H9 (cell line): ENCODE results near the gene COL23A1. TPM values are rescaled to one million over a fixed set of nuclear protein-coding genes. Genes with fewer than 3 reads are reported as not detected.

Experiments used
- DNase-seq: peaks from one replicate; pipeline ENCODE4 v3.0.0-alpha.2; 2017
- H2AFZ ChIP-seq: one replicate; pipeline ENCODE4 v1.6.1; 2013; ENCODE audit warnings: mild to moderate bottlenecking, low read length, control low read depth, moderate library complexity
- H2AK5ac ChIP-seq: 2 replicates; pipeline ENCODE4 v1.6.1; 2013; ENCODE audit warnings: low read length, control low read depth, mixed read lengths; ENCODE audit not compliant: insufficient read length
- H2BK120ac ChIP-seq: one replicate; pipeline ENCODE4 v1.6.1; 2013; ENCODE audit warnings: low read depth, mild to moderate bottlenecking, low read length, control low read depth, inconsistent platforms; ENCODE audit not compliant: poor library complexity, severe bottlenecking
- H2BK12ac ChIP-seq: 2 replicates; pipeline ENCODE4 v1.6.1; 2013; ENCODE audit warnings: low read length, control low read depth, mixed read lengths, low read depth; ENCODE audit not compliant: insufficient read length
- H2BK15ac ChIP-seq: 2 replicates; pipeline ENCODE4 v1.6.1; 2013; ENCODE audit warnings: low read depth, low read length, control low read depth
- H2BK20ac ChIP-seq: one replicate; pipeline ENCODE4 v1.6.1; 2013; ENCODE audit warnings: low read depth, mild to moderate bottlenecking, low read length, control low read depth, inconsistent platforms; ENCODE audit not compliant: poor library complexity, severe bottlenecking
- H2BK5ac ChIP-seq: 2 replicates; pipeline ENCODE4 v1.6.1; 2013; ENCODE audit warnings: low read length, control low read depth, mixed read lengths; ENCODE audit not compliant: insufficient read length
- H3K14ac ChIP-seq: 2 replicates; pipeline ENCODE4 v1.6.1; 2013; ENCODE audit warnings: low read length, control low read depth; ENCODE audit not compliant: insufficient read depth
- H3K18ac ChIP-seq: 2 replicates; pipeline ENCODE4 v1.6.1; 2013; ENCODE audit warnings: low read depth, mild to moderate bottlenecking, mixed read lengths, low read length, control low read depth; ENCODE audit not compliant: insufficient read length
- H3K23ac ChIP-seq: 2 replicates; pipeline ENCODE4 v1.6.1; 2013; ENCODE audit warnings: low read length, control low read depth, mixed read lengths, low read depth; ENCODE audit not compliant: insufficient read length
- H3K23me2 ChIP-seq: 2 replicates; pipeline ENCODE4 v1.6.1; 2013; ENCODE audit warnings: low read depth, mild to moderate bottlenecking, mixed read lengths, low read length, control low read depth; ENCODE audit not compliant: insufficient read length, poor library complexity, severe bottlenecking
- H3K27ac ChIP-seq: 2 replicates; pipeline ENCODE4 v1.5.1; 2013; ENCODE audit warnings: low read length, control low read depth, mixed read lengths, low read depth; ENCODE audit not compliant: insufficient read length
- H3K27me3 ChIP-seq: 2 replicates; pipeline ENCODE4 v1.6.1; 2013; ENCODE audit warnings: low read length, control low read depth, inconsistent platforms; ENCODE audit not compliant: insufficient read depth
- H3K4ac ChIP-seq: 2 replicates; pipeline ENCODE4 v1.6.1; 2013; ENCODE audit warnings: low read depth, mild to moderate bottlenecking, control low read depth, inconsistent platforms, low read length, moderate library complexity
- H3K4me1 ChIP-seq: 2 replicates; pipeline ENCODE4 v1.6.1; 2013; ENCODE audit warnings: low read length, control low read depth, inconsistent platforms; ENCODE audit not compliant: insufficient read depth
- H3K4me2 ChIP-seq: 2 replicates; pipeline ENCODE4 v1.6.1; 2013; ENCODE audit warnings: low read length, control low read depth, mixed read lengths; ENCODE audit not compliant: insufficient read length, insufficient read depth
- H3K56ac ChIP-seq: 2 replicates; pipeline ENCODE4 v1.6.1; 2013; ENCODE audit warnings: low read depth, mild to moderate bottlenecking, mixed read lengths, low read length, control low read depth; ENCODE audit not compliant: insufficient read length
- H3K79me1 ChIP-seq: 2 replicates; pipeline ENCODE4 v1.6.1; 2013; ENCODE audit warnings: low read depth, mild to moderate bottlenecking, moderate library complexity, low read length, control low read depth, inconsistent platforms; ENCODE audit not compliant: insufficient read depth, poor library complexity, severe bottlenecking
- H3K79me2 ChIP-seq: 2 replicates; pipeline ENCODE4 v1.6.1; 2013; ENCODE audit warnings: low read length, control low read depth, inconsistent platforms; ENCODE audit not compliant: insufficient read depth
- H3K9ac ChIP-seq: 2 replicates; pipeline ENCODE4 v1.6.1; 2013; ENCODE audit warnings: low read length, control low read depth, mixed read lengths; ENCODE audit not compliant: insufficient read length; ENCODE audit errors: extremely low read depth
- H3K9me3 ChIP-seq: one replicate; pipeline ENCODE4 v1.6.1; 2013; ENCODE audit warnings: low read depth, low read length, inconsistent platforms; ENCODE audit not compliant: control insufficient read depth
- H3T11ph ChIP-seq: one replicate; pipeline ENCODE4 v1.6.1; 2013; ENCODE audit warnings: mild to moderate bottlenecking, low read length, control low read depth, inconsistent platforms
- H4K20me1 ChIP-seq: one replicate; pipeline ENCODE4 v1.6.1; 2013; ENCODE audit not compliant: control insufficient read depth, insufficient read length, insufficient read depth
- H4K5ac ChIP-seq: 2 replicates; pipeline ENCODE4 v1.6.1; 2013; ENCODE audit warnings: low read depth, mild to moderate bottlenecking, mixed read lengths, low read length, control low read depth; ENCODE audit not compliant: insufficient read length
- H4K8ac ChIP-seq: replicated peaks from 2 replicates; pipeline ENCODE4 v1.6.1; 2013; ENCODE audit warnings: low read length, control low read depth, mixed read lengths, low read depth; ENCODE audit not compliant: insufficient read length
- H4K91ac ChIP-seq: 2 replicates; pipeline ENCODE4 v1.6.1; 2013; ENCODE audit warnings: low read depth, mild to moderate bottlenecking, moderate library complexity, mixed read lengths, low read length, control low read depth; ENCODE audit not compliant: insufficient read length
- H3K27ac Mint-ChIP-seq, 3 experiments: 2 replicates in 2 of 3; 3 replicates in 1 of 3; pipeline ENCODE4 v1.8.0; 2020 to 2021; ENCODE audit warnings: mixed read lengths in 3 of 3, mild to moderate bottlenecking in 1 of 3, moderate library complexity in 1 of 3
- H3K27me3 Mint-ChIP-seq: 2 replicates; pipeline ENCODE4 v1.8.0; 2021; ENCODE audit warnings: low read depth, mild to moderate bottlenecking, moderate library complexity, mixed read lengths
- H3K36me3 Mint-ChIP-seq, 3 experiments: 2 replicates in 2 of 3; 3 replicates in 1 of 3; pipeline ENCODE4 v1.8.0; 2020 to 2021; ENCODE audit warnings: low read depth in 3 of 3, mixed read lengths in 3 of 3; ENCODE audit not compliant: insufficient read depth in 1 of 3
- H3K4me1 Mint-ChIP-seq, 2 experiments: 2 replicates each; pipeline ENCODE4 v1.8.0; 2020; ENCODE audit warnings: mixed read lengths in 2 of 2
- H3K4me3 Mint-ChIP-seq, 2 experiments: 2 replicates in 1 of 2; 3 replicates in 1 of 2; pipeline ENCODE4 v1.8.0; 2020 to 2021; ENCODE audit warnings: mild to moderate bottlenecking in 2 of 2, mixed read lengths in 2 of 2, moderate library complexity in 1 of 2
- H3K9me3 Mint-ChIP-seq, 2 experiments: 2 replicates in 1 of 2; 3 replicates in 1 of 2; pipeline ENCODE4 v1.8.0; 2020; ENCODE audit warnings: mild to moderate bottlenecking in 2 of 2, mixed read lengths in 2 of 2, moderate library complexity in 1 of 2
- WGBS: extraction: QIAGEN DNeasy Blood & Tissue Kit; methylation state at CpG from one replicate; pipeline ENCODE4 v1.1.7; 2013; ENCODE audit warnings: missing lambda C conversion rate, low lambda C conversion rate, mixed read lengths; ENCODE audit not compliant: insufficient read length; ENCODE audit errors: extremely low coverage; 5-methylcytosine and 5-hydroxymethylcytosine counted together
- total RNA-seq: library from RNA; stranded (reverse); gene quantifications from 2 replicates; pipeline ENCODE4 v1.2.1, GENCODE V29; 2021
- TF ChIP-seq, protein P1 (sequence below): fragments of 200-600 bp; sonication (generic); conservative IDR thresholded peaks from 3 replicates; pipeline ENCODE4 v1.8.0; 2021; ENCODE audit warnings: antibody characterized with exemption, mild to moderate bottlenecking

The COL23A1 gene
- total RNA-seq, 1 experiment from 2014 or later: 2.6 TPM

DNA sequence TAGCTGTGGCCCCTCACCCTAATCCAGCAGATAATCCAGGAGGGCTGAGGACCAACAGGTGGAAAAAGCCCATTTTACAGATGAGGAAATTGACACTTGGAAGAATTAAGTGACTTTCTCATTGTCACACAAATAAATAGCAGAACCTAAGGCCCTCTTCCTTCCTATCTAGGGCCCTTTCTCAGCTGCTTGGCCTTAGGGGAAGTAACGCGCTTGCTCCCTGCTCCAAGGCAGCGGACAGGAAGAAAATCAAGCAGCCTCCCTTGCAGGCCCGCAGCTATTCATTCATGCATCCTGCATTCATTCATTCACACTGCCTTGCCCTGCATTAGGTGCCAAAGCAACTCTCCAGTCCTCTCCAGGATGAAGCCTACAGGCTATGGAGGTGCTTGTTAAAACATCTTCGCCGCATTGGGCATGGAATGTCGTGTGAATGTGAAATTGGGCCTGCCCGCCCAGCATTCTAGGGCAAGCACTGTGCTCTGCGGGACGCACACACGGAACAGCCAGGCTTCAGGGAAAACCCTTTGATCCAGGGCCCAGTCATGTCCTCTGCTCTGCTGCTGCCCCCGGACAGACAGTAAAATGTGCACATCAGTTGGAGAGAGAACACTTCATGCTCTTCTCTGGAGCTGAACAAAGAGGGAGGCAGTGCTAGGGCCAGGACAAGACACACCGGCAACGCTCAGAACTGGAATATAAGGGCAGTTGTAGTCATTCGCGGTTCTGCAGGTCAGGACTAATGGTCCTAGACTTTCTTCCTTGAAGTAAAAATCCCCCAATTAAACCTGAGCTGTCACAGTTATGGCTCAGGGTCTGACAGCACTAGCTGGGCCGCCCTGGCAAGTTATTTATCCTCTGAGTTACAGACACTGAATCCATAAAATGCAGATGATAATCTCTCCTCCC lies 166.0 kb downstream of the COL23A1 start:
- H3K56ac ChIP-seq: no peak overlapping the region
- H2BK12ac ChIP-seq: no peak overlapping the region
- H2BK5ac ChIP-seq: no peak overlapping the region
- H4K20me1 ChIP-seq: no peaks in the 10 kb centered on the region
- no peak overlapping the region for H3K4me2 ChIP-seq
- no peak overlapping the region for H3K4me3 Mint-ChIP-seq
- peak overlapping the region; percentile 45 to 87 (median 61); a peak in 5 of 7 replicates for H3K27ac Mint-ChIP-seq
- no peaks in the 10 kb centered on the region for H3K9me3 ChIP-seq
- no peak overlapping the region for H4K8ac ChIP-seq
- no peaks in the 10 kb centered on the region for H3K27me3 ChIP-seq
- no peaks in the 10 kb centered on the region for H3K9me3 Mint-ChIP-seq
- no peak overlapping the region for H2AK5ac ChIP-seq
- H3K36me3 Mint-ChIP-seq: no peaks in the 10 kb centered on the region
- no peak overlapping the region for H2BK15ac ChIP-seq
- no peaks in the 10 kb centered on the region for H3K79me1 ChIP-seq
- no peaks in the 10 kb centered on the region for H3K23me2 ChIP-seq
- no peak overlapping the region for H3K23ac ChIP-seq
- H2BK120ac ChIP-seq: no peak overlapping the region
- H3K4me1 Mint-ChIP-seq: peaks cover 40 to 58% of the 10 kb centered on the region in 2 experiments
- no peak overlapping the region for H3T11ph ChIP-seq
- H4K5ac ChIP-seq: no peak overlapping the region
- no peak overlapping the region for H3K14ac ChIP-seq
- H3K4ac ChIP-seq: no peak overlapping the region
- no peak overlapping the region for H2BK20ac ChIP-seq
- peaks cover 3% of the 10 kb centered on the region for H3K4me1 ChIP-seq
- DNase-seq: peak; percentile 26
- H4K91ac ChIP-seq: no peak overlapping the region
- WGBS: no CpG with 5 or more reads among the region's 17 CpGs
- no peaks in the 10 kb centered on the region for H3K79me2 ChIP-seq
- H3K9ac ChIP-seq: no peak overlapping the region
- H3K27me3 Mint-ChIP-seq: no peaks in the 10 kb centered on the region
- H2AFZ ChIP-seq: no peak overlapping the region
- no peak overlapping the region for H3K27ac ChIP-seq
- no peak overlapping the region for H3K18ac ChIP-seq
- TF ChIP-seq, protein P1, sequence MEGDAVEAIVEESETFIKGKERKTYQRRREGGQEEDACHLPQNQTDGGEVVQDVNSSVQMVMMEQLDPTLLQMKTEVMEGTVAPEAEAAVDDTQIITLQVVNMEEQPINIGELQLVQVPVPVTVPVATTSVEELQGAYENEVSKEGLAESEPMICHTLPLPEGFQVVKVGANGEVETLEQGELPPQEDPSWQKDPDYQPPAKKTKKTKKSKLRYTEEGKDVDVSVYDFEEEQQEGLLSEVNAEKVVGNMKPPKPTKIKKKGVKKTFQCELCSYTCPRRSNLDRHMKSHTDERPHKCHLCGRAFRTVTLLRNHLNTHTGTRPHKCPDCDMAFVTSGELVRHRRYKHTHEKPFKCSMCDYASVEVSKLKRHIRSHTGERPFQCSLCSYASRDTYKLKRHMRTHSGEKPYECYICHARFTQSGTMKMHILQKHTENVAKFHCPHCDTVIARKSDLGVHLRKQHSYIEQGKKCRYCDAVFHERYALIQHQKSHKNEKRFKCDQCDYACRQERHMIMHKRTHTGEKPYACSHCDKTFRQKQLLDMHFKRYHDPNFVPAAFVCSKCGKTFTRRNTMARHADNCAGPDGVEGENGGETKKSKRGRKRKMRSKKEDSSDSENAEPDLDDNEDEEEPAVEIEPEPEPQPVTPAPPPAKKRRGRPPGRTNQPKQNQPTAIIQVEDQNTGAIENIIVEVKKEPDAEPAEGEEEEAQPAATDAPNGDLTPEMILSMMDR: no peak
